NCI-H1436 (cell line): ENCODE results near the gene TRIM9.

Experiments used
- DNase-seq: peaks from one replicate; lab custom pipeline; 2025; lab: John Stamatoyannopoulos, UW

TRIM9 gene

DNA sequence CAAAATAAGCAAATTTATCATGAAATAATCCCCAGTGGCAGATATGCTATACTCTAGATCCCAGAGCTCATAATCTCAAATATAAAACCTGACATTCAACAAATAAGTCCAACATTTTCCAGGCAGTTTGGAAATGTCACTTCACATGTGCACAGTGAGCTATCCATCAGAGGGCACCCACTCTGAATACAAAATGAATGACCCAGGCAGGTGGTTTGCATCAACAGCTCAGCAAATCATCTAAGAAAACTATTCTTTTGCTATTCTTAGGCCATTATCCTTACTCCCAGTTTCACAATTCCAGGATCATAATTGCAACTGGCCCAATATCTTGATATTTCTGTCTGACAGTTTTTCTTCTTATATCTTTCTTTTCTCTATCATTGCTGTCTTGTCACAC lies 38.5 kb downstream of the TRIM9 start:
- no peak for DNase-seq

GRCh38 chr14:51053157-51053556 lies 41.7 kb downstream of the TRIM9 start:
- no peak for DNase-seq

DNA sequence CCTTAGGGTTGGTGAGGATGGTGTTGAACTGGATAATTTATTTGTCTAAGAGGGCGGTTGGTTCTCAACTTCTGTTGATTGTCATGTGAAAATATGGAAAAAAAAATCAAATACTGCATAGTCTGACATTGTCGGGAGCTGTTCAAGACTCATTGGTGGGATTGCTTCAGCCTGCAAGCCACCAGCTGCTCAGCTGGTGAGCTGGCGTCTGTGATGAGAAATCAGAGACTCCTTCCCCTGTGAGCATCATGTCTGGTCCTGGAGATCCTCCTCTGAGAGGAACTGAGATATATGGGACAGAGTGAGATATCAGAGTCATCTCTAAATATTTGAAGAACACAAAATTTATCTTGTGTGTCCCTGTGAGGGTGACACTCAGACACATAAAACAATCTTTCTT lies 49.9 kb downstream of the TRIM9 start:
- DNase-seq: no peak

DNA sequence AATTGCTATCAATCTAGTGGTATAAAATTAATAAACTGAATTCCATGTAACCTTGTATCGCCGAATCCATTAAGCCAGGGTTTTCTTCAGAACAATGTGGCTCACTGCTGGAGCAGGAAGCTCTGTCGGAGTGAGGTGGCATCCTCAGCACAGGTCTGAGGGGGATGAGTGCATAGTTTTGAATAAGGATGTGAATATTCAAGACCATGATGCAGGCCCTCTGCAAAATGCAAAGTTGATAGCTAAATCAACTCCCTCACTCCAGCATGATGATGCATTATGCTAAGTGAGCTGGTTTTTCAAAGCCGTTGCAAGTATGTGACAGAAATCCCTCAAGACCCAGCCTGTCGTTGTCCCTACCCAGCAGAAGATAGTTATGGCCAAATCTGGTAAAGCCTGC lies 53.0 kb downstream of the TRIM9 start:
- no peak for DNase-seq

DNA sequence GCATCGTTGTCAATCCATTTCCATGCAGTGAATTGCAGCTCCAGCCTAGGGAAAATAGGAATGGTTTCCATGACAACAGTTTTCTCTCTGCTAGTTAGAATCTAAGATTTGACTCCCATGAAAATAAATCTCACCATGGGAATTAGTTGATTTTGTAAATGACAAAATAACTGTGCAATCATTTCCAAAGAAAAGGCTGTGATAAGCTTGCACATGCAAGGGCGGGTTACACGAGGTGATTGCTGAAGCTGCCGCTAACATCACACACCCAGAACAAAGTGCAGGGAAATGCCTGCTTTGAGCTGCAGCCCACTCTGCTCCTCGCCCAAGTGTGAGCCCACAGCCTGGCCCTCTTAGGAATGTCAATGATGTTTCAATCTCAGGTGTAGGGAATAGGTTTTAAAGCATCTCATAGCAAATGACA lies 53.8 kb downstream of the TRIM9 start:
- no peak for DNase-seq

DNA sequence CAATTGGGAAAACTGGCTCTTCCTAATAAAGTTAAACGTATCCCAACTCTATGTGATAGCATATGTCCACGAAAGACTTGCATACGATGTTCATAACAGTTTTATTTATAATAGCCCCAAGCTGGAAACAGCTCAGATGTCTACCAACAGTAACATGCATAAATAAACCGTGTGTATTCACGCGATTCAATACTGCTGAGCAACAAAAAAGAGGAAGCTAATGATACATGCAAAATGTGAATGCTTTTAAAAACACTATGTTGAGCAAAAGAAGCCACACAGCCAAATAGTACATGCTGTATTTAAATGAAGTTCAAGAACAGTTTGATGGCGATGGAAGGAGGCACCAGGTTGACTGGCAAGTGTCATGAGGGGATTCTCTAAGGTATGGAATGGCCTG lies 55.7 kb downstream of the TRIM9 start:
- DNase-seq: no peak

DNA sequence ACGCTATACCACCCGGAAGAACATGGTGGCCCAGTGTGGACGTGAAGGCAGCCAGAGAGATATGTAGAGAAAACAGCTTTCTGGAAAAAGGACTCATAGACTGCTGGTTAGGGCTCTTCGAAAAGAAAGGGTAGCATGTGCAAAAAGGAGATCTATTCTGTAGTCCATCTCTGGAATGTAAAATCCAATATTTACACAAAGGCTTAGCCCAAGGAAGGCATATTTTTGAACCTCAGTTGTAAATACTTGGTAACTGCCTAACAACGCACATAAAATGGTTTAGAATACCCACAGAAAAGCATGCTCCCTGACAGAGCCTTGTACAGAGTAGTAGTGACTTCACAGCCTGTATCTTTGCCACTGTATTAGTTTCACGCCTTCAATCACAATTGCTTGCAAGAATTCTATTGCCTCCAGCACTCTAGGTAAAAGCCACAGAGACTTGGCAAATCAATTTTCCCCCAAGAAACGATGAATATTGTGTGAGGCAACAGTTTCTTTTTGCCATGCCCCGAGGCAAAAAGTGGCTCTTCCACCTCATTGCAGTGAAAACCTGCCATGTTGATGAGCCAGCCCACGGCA lies 59.2 kb downstream of the TRIM9 start:
- no peak for DNase-seq

GRCh38 chr14:51028851-51029754 lies 65.8 kb downstream of the TRIM9 start:
- no peak for DNase-seq

- DNase-seq: no peak
Measured at GRCh38 chr14:51028361-51028760, 66.5 kb downstream of the TRIM9 start.

DNA sequence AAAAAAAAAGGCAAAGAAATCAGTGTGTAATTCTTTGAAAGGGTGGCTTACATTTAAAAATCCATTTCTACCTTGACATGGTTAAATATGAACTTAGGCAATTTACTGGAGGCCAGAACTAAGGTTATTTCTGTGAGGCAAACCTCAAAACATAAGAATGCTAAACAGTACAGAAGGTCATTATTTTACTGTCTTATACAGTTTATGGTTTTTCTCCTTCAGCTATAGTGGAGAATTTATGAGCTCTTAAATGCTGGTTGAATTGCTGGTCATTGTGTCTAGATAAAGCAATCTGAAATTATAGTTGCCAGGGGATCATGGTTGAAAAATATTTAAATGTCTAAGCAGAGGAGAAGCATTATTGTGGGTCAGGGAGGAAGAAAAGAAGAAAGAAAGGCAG lies 70.5 kb downstream of the TRIM9 start:
- DNase-seq: no peak

DNA sequence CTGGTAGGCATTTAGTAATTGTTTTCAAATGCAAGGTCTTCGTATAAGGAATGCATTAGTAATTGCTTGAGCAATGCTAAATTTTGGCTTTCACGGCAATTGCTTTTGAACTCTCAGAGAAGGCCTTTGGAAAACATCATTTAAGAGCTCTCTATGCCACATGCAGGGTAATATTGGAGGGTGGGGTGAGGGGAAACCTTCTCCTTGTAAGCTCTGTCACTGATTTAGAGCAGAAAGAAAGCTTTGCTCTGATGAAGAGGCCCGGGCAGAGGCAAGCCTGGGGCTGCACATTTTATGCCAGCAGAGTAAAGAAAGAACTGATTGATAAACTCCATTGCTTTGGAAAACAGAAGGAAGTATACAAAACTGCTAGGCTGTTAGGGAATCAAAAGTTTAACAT lies 70.9 kb downstream of the TRIM9 start:
- DNase-seq: no peak

- no peak for DNase-seq
Measured at GRCh38 chr14:51022769-51023168, 72.1 kb downstream of the TRIM9 start.

- DNase-seq: no peak
Measured at GRCh38 chr14:51020024-51020710, 74.7 kb downstream of the TRIM9 start.

GRCh38 chr14:51019089-51019488 lies 75.8 kb downstream of the TRIM9 start:
- no peak for DNase-seq

- DNase-seq: no peak
Measured at GRCh38 chr14:51018521-51018920, 76.4 kb downstream of the TRIM9 start.

GRCh38 chr14:51014625-51015024 lies 80.3 kb downstream of the TRIM9 start:
- DNase-seq: no peak

DNA sequence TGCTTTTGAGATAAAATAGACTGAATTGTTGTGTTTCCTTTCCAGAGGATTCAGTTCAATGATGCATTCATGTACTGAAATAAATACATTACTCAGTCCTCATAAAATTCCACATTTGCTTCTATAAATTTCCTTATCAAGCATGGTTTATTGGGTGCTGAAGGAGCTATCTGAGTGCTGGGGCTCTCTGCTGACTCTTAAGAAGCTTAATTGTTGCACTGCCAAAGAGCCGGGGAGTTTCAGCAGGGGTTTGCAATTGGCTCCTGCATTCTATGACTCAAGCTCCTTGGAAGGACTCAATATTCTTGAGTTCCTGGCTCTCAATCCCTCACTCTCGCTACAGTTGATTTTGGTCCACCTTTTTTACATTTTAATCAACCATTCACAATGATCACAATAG lies 80.8 kb downstream of the TRIM9 start:
- DNase-seq: no peak

DNA sequence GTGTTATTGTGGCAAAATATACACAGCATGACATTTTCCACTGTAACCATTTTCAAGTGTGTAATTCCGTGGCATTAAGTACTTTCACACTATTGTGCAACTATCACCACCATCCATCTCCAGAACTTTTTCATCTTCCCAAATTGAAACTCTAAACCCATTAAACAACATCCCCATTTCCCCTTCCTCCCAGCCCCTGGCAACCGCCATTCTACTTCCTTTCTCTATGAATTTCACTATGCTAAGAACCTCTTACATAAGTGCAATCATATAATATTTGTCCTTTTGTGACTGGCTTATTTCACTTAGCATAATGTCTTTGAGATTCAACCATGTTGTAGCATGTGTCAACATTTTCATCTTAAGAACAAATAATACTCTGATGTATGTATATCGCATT lies 82.8 kb downstream of the TRIM9 start:
- no peak for DNase-seq

- DNase-seq: no peak
Measured at GRCh38 chr14:51008446-51008845, 86.5 kb downstream of the TRIM9 start.

DNA sequence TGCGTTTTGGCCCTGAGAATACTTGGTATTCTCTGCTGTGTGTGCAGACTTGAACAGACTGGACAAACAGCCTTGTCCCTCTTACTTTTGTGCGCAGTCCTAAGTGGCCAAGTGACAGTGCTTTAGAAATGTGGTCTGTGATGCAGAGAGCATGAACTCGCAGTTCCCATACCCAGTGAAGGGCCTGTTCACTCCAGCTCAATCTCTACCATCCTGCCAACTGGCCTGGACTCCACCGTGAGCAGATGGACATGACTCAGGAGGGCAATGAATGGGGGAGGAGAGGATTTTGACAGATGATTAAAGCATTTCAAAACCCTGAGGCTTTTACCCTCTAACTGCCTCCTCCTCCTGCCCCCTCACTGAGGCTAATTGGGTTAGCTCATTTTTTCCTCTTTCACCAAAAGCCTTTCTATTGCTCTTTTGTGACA lies 88.1 kb downstream of the TRIM9 start:
- DNase-seq: no peak

DNA sequence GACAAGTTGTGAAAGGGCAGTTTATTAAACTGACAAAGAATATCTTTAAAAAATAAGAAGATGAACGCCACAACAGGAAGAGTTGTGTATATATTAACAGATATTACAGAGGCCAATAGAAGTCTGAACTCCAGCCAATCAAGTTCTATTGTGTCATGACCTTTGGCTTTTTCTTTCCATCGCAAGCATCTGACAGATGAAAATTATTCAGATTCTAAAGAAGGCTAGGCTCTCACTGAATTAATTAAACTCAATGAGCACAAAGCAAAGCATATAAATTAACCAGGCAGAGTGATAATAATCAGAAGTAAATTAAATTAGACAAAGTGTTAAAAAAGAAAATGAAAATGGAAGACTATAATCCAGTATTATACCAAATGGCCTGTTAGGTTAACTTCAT lies 88.6 kb downstream of the TRIM9 start:
- DNase-seq: no peak

GRCh38 chr14:51004801-51005526 lies 89.9 kb downstream of the TRIM9 start:
- peak; percentile 30 for DNase-seq
